Chondrocyte (in vitro differentiated cells): ENCODE data around the gene C9orf153. TPM values are rescaled to one million over a fixed set of nuclear protein-coding genes. Genes with fewer than 3 reads are reported as not detected.

Experiments used
- DNase-seq: peaks from one replicate; pipeline ENCODE4 v3.0.0; 2021; ENCODE audit warnings: mixed read lengths, low spot score
- H3K27ac Mint-ChIP-seq: one replicate; pipeline ENCODE4 v1.8.0; 2021; ENCODE audit warnings: mild to moderate bottlenecking, moderate library complexity, mixed read lengths; ENCODE audit not compliant: unreplicated experiment
- H3K27me3 Mint-ChIP-seq: 2 replicates; pipeline ENCODE4 v1.8.0; 2021; ENCODE audit warnings: low read depth, mixed read lengths
- H3K36me3 Mint-ChIP-seq: 2 replicates; pipeline ENCODE4 v1.8.0; 2021; ENCODE audit warnings: low read depth, mixed read lengths
- H3K4me1 Mint-ChIP-seq: 2 replicates; pipeline ENCODE4 v1.8.0; 2021; ENCODE audit warnings: low read depth, mild to moderate bottlenecking, mixed read lengths
- H3K4me3 Mint-ChIP-seq: one replicate; pipeline ENCODE4 v1.8.0; 2021; ENCODE audit warnings: mild to moderate bottlenecking, moderate library complexity, mixed read lengths; ENCODE audit not compliant: unreplicated experiment
- H3K9me3 Mint-ChIP-seq: 2 replicates; pipeline ENCODE4 v1.8.0; 2021; ENCODE audit warnings: low read depth, mixed read lengths
- long read RNA-seq: library from polyadenylated mRNA; stranded (forward); transcript quantifications from one replicate; pipeline ENCODE4 v2.0.0, GENCODE V29; 2021
- total RNA-seq: library from RNA; stranded (reverse); gene quantifications from 3 replicates; pipeline ENCODE4 v1.2.1, GENCODE V29; 2021
- TF ChIP-seq, protein P1 (sequence below): fragments of 200-600 bp; sonication (generic); IDR thresholded peaks from 2 replicates; pipeline ENCODE4 v1.5.0; 2021; ENCODE audit warnings: antibody characterized with exemption, mild to moderate bottlenecking, moderate library complexity

The C9orf153 gene
- total RNA-seq = 0.48 TPM in 1 of 3 replicates, not detected in the others
- long read RNA-seq = 0 reads

DNA sequence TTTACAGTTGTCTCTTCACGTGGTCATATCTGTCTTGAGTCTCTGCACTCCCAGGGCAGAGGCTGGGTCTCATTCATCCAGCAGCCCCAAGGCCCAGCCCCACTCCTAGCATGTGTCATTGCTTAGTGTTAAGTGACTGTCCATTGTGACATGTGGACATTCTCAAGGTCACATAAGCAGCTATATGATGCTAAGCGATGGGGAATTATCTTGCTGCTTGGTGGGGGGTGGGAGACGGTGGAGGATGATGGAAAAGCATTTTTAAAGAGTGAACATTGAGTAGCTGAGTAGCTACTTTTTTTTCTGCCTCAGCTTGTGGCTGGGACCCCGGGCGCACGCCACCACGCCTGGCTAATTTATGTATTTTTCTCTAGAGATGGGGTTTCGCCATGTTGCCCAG lies at the start of gene C9orf153:
Gene C9orf153, minus strand, starts transcription at position 101 of the 400 bp plus-strand sequence. CDS start 30,054 bp downstream, outside the sequence.
- no peaks in the 10 kb centered on the region for H3K4me1 Mint-ChIP-seq
- no peak for DNase-seq
- no peaks in the 10 kb centered on the region for H3K27me3 Mint-ChIP-seq
- peaks cover 16% of the 10 kb centered on the region for H3K36me3 Mint-ChIP-seq
- H3K27ac Mint-ChIP-seq = no peak within 1 kb of the TSS
- H3K9me3 Mint-ChIP-seq = no peaks in the 10 kb centered on the region
- TF ChIP-seq, protein P1, sequence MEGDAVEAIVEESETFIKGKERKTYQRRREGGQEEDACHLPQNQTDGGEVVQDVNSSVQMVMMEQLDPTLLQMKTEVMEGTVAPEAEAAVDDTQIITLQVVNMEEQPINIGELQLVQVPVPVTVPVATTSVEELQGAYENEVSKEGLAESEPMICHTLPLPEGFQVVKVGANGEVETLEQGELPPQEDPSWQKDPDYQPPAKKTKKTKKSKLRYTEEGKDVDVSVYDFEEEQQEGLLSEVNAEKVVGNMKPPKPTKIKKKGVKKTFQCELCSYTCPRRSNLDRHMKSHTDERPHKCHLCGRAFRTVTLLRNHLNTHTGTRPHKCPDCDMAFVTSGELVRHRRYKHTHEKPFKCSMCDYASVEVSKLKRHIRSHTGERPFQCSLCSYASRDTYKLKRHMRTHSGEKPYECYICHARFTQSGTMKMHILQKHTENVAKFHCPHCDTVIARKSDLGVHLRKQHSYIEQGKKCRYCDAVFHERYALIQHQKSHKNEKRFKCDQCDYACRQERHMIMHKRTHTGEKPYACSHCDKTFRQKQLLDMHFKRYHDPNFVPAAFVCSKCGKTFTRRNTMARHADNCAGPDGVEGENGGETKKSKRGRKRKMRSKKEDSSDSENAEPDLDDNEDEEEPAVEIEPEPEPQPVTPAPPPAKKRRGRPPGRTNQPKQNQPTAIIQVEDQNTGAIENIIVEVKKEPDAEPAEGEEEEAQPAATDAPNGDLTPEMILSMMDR = no peak
- no peak within 1 kb of the TSS for H3K4me3 Mint-ChIP-seq

DNA sequence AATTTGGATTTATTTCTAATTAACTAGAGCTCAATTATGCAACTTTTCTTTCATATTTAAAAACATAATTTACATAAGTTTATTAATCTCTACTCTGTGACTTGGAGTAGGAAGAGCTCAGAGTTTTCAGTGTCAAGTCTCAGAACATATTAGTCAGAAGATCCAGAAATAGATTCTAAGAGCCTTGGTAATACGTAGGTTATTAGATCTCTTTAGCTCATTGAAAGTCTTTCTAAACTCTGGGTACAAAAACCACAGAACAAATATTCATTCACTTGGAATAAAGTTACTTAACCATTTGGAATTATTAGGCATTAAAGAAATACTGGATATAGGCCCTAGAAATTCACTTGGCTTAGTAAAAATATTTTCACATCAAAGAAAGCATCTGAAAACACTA lies 49.2 kb upstream of the C9orf153 start:
- peaks cover 13% of the 10 kb centered on the region for H3K4me1 Mint-ChIP-seq
- DNase-seq = no peak
- H3K27me3 Mint-ChIP-seq = no peaks in the 10 kb centered on the region
- H3K27ac Mint-ChIP-seq = no peak overlapping the region
- TF ChIP-seq, protein P1 = no peak
- H3K9me3 Mint-ChIP-seq = no peaks in the 10 kb centered on the region
- peaks cover 40% of the 10 kb centered on the region for H3K36me3 Mint-ChIP-seq
- no peak overlapping the region for H3K4me3 Mint-ChIP-seq

DNA sequence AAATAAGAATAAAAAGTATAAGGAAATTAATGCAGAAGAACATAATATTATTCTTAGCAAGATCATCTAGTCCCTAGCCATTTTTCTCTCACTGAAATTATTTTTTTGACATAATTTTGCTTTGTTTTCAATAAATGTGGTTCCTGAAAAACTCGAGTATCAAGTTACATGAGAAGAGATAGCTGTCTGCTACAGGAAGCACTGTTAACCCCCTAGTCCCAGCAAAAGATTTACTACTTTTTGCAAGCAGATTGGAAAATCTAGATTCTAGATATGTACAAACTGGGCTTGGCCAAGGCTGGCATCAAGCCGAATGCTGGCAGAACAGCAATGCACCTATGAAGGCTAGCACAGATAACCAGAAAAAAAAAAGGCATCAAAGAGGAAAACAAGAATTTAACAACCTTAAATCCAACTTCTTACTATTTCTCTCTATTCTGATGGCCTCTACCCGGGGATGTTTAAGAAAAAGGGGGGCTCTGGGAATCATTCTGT lies 44.8 kb upstream of the C9orf153 start:
- TF ChIP-seq, protein P1 = no peak
- Mint-ChIP-seq H3K4me1 (peaks cover 17% of the 10 kb centered on the region), H3K4me3 (no peak overlapping the region), H3K36me3 (peaks cover 44% of the 10 kb centered on the region), H3K27ac (no peak overlapping the region), H3K27me3 (no peaks in the 10 kb centered on the region), H3K9me3 (no peaks in the 10 kb centered on the region)
- no peak for DNase-seq

DNA sequence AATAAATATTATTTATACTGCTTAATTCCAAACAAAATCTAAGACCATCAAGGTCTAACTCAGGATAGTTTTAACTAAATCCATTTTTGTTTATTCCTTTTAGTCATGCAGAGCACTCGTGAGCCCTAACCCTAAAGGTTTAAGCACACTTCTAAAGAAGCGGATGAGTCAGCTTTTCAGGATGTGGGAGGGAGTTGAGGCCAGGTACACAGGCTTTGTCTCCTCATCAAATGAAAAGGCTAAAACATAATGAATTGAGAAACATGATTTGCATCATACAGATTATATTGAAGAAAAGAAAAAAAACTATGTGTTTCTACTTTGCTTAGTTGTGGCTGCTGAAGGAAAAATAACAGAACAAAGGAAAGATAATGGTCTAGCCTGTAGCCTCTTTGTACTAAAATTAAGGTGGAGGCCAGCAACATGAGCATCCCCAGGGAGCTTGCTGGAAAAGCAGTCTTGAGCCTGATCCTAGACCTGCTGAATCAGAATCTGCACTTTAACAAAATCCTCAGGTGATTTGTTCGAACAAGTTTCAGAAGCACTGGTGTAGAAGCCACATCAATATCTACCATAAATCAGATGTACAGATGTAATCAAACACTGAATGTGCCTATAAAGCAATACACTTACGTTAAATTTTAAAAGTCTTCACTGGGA lies 44.0 kb upstream of the C9orf153 start:
- Mint-ChIP-seq H3K4me1 (peaks cover 15% of the 10 kb centered on the region), H3K4me3 (no peak overlapping the region), H3K36me3 (peaks cover 48% of the 10 kb centered on the region), H3K27me3 (no peaks in the 10 kb centered on the region), H3K27ac (peak overlapping the region; percentile 73), H3K9me3 (no peaks in the 10 kb centered on the region)
- no peak for DNase-seq
- TF ChIP-seq, protein P1 = no peak

DNA sequence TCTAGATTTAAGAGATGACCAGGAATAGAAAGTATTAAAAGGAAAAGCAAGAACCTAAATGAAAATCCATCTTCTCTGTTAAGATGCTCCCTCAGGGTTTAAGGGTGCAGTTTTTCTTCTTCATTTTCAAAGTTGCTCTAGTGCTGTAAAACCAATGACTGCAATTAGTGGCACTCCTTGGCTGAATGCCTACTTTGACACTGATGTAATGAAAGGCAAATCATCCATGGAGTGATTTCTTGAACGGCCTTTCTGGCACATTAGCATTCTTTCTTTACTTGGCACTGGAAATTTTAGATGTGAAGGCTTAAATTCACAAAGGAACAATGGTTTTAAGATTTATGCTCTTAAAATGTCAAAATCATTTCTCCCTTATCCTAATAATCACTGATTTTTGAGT lies 42.2 kb upstream of the C9orf153 start:
- no peaks in the 10 kb centered on the region for H3K9me3 Mint-ChIP-seq
- H3K27me3 Mint-ChIP-seq = no peaks in the 10 kb centered on the region
- no peak for DNase-seq
- H3K36me3 Mint-ChIP-seq = peaks cover 52% of the 10 kb centered on the region
- peaks cover 11% of the 10 kb centered on the region for H3K4me1 Mint-ChIP-seq
- H3K27ac Mint-ChIP-seq = no peak overlapping the region
- TF ChIP-seq, protein P1 = no peak
- no peak overlapping the region for H3K4me3 Mint-ChIP-seq
